GM21619 (cell line): ENCODE data around the gene KRT85.

Source experiments
- ATAC-seq: cut with Tn5 transposase; IDR thresholded peaks from one replicate; pipeline ENCODE4 v1.9.1; 2021; ENCODE audit not compliant: unreplicated experiment

The KRT85 gene

DNA sequence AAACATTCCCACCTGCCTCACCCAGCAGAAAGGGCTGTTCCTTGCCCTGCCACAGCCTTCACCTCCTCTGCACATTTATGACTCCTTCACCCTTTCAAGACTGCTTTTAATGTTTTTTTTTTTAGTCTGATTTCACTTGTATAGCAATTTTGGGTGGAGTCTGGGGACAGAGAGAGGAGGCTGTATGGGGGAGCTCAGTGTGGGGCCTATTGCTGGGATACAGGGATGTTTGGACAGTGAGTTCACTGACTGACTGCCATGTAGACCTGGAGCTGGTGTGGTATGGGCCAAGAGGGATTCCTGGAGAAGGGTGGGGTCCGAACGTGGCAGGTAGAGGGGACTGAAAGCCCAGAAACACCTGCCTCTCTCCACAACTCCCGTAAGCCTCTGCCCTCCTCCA is 1.9 kb upstream of the KRT85 start:
- no peak for ATAC-seq

DNA sequence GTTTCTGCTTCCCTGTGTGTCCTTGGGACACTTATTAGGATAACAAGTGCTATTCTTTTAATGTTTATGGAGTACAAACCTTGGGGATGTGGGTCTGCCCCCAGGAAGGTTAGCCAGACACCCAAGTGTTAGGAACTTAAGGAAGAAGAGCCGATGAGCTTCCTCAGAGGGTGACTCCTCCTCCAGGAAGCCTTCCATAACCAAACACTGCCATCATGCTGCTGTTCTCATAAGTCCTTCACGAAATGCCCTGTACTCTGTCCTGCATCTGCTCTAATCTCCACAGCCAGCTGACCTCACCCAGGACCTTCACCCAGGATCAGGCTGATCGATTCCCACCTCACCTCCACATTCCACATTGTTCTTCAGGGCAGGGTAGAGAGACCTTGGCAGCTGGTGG is 1.2 kb upstream of the KRT85 start:
- no peak for ATAC-seq

DNA sequence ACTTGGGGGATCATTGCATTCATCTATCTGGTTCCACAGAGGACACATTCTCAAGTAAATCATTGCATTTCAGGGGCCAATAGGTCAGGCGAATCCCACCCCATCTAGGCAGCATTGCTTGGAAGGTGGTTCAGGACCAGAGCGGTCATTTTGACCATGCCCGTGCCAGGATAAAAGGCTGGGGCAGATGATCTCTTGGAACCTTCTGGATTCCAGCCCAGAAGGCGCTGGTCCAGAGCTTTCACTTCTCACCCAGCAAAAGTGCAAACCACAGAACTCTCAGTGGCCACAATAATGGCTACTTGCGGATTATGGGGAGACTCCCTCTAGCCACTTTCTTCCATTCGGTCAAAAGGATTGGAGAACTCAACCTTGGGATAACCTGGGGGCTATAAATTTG is 595 bp upstream of the KRT85 start:
- ATAC-seq, result no peak

DNA sequence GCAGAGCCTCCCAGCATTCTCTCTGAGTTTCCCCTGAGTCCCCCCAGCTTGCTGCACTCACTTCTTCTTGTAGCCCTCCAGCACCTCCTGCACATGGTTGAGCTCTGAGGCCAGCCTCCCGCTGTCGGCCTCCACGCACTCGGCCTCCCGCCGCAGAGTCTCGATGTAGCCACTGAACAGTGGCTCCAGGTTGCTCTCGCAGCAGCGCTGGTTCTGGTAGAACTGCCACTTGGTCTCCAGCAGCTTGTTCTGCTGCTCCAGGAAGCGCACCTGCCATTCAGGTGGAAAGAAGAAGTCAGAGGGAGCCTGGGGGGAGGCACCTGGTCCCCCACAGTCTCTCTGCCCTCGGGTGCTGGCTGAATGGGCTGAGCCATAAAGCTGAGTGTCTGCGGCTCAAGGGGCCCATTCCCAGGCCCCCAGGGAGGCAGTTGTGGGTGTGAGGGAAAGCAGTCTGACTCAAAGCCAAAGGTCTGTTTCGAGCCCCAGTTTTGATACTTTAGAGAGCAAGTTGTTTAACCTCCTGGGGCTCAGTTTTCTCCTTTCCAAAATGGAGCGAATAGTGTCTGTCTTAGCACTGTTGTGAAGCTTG is 2.3 kb downstream of the KRT85 start:
- no peak for ATAC-seq

DNA sequence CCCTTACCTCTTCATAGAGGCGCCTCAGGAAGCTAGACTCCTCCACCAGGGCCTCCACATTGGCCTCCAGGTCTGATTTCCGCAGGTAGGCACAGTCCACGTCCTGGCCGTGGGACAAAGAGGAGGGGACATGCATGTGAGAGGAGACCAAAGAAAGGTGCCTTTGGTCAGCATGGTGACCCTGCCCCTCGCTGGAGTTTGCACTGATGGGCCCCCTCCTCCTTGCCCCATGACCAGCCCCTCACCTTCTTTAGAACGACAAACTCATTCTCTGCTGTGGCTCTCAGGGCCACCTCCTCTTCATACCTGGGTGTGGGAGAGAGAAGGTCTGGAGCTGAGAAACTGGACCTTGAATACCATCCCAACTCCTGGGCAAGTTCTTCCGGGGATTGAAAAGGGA is 3.2 kb downstream of the KRT85 start:
- ATAC-seq, result no peak

DNA sequence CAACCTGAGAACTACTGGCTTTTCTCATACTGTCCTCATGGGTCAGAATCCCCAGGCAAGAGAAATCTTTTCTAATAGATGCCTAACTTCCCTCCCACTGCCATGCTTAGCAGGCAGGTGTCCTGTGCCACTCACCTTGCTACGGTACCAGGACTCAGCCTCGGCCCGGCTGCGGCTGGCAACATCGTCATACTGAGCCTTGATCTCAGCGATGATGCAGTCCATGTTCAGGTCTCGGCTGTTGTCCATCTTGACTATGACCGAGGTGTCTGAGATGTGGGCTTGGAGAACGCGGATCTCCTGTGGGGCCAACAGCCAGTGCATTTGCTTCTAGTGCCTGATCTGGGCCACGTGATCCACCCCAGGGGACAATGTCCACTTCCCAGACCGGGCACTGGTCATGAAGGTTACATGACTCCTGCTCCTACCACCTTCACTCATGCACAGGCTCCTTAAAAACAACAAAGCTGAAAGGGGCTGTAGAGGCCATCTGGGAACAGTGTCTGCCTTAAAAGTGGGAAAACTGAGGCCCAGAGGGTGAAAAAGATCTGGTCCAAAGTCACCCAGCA is 4.1 kb downstream of the KRT85 start:
- no peak for ATAC-seq

DNA sequence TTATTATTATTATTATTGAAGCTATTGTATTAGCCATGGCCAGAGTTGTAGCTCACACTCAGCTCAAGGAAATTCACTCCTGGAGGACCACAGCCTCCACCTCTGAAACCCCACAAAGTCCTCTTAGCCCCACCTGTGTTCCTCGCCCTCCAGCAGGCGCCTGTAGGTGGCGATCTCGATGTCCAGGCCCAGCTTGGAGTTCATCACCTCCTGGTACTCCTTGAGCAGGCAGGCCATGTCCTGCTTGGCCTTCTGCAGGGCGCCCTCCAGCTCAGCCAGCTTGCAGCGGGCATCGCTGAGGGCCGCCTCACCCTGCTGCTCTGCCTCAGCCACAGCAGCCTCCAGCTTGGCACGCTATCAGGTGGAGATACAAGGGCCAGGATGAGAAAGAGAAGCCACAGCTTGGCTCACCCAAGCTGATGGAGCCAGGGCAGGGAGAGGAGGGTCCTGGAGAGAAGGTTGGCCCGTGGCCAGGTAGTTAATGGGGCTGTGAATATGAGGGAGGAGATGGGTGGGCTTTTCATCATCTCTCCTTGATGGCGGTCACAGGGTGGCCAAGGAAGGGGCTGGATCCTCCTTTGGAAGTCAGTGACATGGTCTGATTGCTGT is 5.1 kb downstream of the KRT85 start:
- ATAC-seq, result no peak

DNA sequence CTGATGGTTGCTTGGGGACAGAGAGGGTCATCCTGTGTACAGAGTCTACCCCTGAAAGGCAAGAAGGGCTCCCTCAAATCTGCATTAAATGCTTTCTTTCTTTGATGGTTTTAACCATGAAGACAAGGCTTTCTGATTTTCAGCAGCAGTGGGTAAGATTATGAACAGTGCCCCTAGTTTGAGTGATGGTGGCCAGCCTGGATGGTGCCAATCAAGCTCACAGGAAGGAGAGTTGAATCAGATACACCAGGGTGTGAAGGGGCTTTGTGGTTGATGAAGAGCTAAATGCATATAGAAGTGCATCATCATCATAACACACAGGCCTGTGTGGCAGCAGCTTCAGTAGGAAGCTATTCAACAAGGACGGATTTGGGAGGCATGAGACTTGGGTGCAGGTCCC is 5.7 kb downstream of the KRT85 start:
- no peak for ATAC-seq

DNA sequence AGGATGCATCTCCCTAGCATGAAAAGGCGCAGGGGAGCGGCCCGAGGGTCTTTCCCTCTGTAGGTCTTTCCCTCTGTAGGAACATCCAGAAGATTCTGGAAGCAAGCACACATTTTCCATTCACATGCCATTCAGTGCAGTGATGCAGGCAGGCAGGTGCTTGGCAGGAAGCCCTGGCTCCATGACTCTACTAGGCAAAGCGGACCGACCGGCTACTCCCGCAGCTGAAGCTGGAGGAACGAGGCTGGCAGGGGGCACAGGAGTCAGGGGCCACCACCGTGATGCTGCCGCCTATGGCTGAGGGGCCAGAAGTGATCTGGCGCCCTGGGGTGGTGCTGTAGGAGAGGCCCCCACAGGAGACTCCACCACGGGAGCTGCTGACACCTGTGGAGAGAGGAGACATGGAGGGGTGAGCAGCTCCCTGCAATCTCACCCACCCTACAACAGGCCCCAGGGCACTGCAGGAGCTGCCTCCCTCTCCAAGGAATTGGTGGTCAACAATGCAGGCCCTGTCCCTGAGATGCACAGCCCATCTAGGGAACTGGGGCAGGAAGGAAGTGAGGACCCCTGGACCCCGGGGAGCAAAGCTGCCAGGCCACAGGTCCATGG is 6.5 kb downstream of the KRT85 start:
- no peak for ATAC-seq

DNA sequence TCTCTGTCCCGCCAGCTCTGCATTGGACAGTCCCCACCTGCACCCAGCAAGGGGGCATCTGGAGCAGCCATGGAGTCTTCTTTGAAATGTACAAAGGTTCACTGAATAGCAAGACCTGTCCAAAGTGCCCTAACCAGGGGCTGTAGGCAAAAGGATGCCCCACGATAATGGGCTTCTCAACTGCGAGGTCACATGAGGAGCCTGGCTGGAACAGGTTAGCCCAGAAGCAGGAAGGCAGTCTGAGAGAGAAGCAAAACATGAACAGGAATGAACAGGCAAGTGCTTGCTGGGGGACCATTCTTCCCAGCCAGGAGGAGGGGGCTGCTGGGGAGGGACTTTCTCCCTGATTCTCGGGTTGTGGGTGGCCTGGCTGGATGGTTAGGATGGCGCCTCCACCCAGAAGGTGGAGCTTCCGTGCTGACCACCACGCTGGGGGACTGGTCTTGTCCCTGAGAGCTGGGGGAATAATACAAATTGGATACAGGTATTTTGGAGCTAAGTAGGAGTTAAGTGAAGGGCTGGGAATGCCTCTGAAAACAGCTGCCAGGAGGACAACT is 7.1 kb downstream of the KRT85 start:
- ATAC-seq, result no peak

DNA sequence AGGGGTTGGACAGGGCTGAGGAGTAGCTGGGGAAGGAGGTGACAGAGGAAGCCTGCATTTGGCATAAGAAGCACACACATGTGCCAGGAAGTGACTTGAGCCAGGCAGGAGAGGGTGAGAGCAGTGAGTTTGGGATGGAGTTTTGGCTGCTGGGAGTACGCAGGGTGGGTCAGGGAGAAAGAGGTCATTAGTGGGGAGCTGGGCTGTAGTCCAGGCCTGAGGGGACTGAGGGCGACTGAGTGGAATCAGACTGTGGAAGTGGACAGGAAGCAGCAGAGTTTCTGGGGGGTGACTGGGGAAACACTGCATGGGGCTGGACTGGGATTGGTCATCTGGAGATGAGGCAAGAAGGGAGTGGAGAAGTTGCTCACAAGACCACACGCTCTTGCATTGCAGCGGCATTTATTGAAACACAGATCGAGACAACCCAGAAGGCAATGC is 7.6 kb downstream of the KRT85 start:
- no peak for ATAC-seq

DNA sequence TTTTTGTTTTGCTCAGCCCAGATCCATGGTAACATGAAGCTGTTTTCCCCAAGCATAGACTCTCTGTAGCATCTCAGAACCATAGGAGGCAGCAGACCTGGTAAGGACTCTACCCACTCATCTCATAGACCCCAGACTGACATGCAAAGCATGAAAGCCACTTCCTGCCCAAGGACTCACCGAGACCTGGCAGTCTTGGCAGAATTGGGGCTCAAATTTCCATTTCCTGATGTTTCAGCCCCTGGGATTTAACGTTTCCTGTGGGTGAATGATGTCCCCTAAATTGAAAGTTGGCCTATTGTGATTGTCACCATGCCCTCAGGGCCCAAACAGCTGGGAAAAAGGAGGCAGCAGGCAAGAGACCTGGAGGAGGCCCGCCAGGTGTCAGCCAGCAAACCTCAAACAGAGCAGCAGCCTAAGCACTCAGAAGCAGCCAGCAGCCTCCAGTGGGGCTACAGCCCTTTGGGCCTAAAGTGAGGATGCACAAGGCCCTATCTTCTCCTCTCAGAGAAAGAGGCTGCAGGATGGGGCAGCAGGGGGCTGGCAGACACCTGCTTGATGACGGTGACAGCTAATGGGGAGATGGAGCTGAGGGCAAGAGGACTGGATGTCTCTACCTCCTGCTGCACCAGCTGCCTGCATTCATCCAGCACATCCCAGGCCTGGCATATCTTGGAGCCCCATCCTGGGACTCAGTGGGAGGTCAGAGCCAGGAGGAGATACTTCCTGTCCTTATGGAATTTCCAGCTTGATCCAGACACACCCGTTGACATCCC is 8.5 kb downstream of the KRT85 start:
- peak; percentile 99 for ATAC-seq

DNA sequence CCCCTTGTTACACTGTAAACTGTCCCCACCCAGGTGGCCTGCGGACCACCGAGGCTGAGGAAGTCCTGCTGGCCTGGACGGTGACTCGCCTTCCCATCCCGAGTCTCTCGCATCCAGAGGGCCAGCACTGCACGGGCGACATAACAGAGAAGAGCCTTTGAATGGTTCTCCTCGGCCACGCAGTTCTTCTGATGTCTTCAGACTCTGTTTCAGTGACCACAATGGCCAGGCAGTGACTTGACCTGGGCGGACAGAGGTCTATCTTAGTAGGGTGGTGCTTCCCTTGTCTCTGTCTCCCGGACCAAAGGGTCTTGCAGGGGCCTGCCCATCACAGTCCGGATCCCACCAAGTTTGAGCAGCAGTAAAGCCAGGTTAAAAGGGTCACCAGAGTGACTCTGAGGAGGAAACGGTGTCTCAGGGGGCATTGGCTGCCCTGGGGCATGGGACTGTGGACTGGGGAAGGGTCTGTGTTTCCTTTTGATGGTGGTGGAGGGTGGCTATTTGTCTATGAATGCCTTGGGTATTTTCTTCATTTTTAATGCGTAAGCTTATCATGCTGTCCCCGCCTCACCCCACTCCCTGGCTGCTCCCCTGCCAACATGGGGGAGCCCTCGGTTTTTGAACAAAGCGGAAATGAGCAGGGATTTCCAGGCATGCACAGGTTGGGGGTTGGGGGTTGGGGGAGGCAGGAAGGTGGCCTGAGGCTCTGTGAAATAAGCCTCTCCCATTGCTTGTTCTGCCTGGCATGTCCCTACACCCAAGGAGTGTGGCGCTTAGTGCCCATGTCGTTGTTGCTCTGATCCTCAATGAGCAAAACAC is 10.3 kb downstream of the KRT85 start:
- ATAC-seq, result no peak

DNA sequence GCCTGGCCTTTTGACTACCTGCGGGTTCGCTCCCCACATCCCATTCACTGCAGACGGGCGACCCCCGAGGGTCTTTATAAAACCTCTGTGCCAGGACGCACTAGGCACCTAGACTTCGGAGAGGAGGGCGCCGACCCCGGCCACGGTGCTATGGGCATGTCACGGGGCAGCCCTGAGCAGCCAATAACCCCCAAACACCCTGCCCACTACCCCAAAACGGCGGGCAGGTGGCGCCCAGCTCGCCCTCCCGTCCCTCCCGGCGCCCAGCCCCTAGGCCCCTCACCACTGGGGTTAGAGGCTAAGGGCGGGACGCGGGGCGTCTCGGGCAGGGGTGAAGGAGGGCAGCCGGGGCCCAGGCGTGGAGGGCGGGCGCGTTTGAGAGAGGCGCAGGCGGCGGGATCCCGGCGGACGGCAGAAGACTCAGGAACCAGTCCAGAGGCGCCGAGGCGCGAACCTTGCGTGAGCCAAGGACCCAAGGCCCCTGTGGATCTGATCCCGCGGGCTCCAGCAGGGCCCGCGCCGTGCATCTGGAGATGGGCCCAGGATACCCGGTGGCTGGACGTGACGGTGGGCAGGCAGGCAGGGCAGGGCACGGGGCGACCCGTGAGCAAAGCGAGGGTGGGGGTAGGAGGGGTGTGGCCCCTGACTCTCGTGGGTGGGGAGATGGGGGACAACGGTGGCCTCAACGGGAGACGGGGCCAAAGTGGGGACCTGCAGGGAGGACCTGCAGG is 11.1 kb downstream of the KRT85 start:
- ATAC-seq, result no peak

DNA sequence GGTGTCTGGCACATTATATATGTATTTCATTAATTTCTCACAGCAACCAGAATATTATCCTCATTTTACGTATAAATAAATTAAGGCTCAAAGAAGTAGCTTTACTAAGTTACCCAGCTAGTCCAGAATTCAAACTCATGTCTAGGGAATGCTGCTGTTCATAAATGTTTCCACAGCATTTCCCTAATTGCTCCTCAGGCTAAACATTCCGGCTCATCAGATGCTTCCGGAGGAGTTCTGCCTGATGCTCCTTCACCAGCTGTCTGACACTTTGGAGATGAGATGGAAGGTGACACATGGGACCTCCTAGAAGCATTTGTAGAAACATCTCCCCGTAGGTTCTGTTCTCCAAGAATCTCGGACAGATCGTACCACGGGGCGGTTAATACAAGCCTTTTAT is 12.1 kb downstream of the KRT85 start:
- no peak for ATAC-seq

DNA sequence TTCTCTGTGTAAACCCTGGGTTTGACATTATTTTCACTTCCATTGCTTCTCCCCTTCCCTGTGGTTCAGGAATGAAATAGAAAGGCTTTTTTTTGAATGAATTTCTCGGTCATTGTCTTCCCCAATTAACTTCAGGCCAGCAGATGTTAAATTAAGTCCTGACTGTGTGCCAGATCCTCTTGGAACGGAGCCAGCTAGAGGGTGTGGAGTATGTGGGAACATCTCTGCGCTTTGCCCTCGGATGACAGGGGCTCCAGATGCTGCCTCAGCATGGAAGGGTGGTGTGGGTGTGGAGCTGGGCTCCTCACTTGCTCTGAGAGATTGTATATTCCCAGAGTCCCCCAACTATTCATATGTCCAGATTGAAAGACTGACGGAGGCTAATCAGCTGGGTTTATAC is 13.1 kb downstream of the KRT85 start:
- no peak for ATAC-seq

DNA sequence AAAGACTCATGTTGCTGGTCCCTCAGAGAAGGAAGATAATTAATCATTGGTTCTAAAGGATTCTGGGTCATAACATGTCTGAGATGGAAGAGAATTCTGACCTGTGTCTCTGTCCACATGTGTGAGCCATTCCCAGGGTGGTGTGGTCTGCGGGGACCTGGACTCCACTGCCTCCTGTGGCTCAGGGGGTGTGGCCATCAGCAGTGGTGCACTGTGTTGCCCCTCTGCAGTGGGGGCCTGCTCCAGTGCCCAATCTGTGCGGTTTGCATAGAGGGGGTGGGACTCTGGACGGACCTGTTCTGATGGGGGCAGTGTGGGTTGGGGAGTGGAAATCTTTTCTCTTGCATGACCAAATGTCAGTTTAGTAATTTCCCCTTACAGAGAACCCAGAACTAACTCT is 13.5 kb downstream of the KRT85 start:
- no peak for ATAC-seq

DNA sequence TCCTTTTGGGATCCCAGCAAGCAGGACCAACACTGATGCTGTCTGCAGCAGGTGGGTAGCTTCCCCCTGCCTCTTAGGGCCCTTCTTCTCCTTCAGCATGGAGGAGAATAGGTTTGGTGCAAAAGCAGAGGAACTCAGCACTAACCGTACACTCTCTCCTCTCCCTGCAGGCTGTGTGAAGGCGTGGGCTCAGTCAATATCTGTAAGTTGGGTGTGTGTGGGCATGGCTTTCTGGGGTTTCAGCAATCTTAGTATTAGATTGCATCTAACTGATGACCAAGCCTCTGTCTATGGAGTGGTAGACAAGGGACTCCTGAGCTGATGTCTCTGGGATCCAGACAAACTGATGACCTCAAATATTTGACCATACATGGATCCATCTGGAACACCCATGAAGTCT is 14.3 kb downstream of the KRT85 start:
- no peak for ATAC-seq

DNA sequence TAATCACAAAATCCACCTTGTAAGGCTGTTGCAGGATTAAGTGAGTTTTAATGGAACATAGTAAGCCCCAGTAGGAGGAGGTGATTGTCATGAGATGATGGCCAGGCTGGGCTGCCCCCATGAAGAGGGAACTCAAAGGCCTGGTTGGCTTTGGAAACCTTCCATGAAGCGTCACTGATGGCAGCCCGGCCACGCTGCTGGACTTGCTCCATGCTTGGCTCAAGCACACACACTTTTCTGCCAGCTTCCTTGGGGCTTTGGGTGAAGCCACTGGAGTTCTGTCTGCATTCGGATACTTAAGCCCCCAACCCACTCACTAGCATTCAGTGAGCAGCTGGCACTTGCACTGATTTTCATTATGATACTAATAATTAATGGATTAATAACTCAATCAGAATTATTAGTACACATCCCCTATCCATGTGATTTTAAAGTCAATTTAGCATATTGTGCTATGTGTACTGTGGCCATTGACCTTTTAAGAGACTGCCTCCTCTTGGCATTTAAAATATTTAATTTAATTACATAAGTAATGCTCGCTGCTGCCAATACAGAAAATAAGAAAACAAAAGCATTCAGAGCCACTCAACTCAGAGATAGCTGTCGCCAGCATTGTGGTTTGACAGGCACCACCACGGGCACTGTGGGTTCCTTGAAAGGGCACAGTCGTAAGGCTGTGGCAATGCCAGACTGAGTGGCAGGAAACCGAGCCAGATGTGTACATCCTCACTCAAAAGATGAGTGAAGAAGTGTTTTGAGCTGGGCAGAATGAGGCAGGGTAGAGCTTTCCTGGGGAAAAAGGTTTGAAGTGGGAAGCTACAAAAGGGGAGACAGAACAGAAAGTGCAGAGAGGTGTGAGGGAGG is 15.9 kb downstream of the KRT85 start:
- ATAC-seq, result no peak
